GM12892 (cell line): Measurements from ENCODE around the gene AMBP.

Experiments
- POLR2A ChIP-seq: IDR thresholded peaks from 2 replicates; pipeline ENCODE4 v1.6.1; 2011; ENCODE audit warnings: low read depth, low read length, control low read depth
- POLR2AphosphoS5 ChIP-seq: IDR thresholded peaks from 2 replicates; pipeline ENCODE4 v1.6.1; 2011; ENCODE audit warnings: low read depth, low read length, control low read depth
- TAF1 ChIP-seq: IDR thresholded peaks from 2 replicates; pipeline ENCODE4 v1.6.1; 2011; ENCODE audit warnings: low read depth, mild to moderate bottlenecking, control low read depth, low read length, borderline replicate concordance

DNA sequence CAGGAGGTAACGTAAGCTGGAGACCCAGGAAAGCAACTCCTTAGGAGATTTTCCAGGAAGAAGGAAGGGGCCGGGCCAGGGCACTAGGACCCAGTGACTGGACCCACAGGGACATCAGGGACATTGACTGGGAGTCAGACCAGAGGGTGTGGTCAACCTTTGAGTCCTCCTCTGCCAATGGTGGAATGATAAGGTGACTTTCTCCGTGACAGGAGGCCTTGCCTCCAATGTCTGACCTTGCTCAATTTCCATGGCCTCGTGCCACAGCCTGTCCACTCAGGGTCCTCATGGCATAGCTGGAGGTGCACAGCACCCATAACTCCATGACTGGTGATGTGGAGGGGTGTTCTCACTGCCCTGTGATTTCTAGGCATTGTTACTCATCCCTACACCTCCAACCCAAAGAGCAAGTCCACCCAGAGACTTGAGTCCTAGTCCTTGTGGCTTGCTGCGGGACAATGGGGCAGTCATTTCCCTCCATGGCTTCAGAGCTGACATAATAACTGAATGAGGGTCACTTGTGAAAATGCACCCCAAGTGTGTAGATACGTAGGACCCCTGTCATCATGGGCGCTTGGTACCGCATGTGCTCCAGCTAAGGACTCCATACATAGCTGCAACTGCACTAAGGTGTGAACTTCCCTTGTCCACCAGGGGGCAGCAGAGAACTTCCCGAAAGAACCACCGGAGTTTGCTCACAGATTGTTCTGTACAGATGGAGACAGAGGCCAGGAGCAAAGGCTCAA lies 4.1 kb upstream of the AMBP start:
- TF ChIP-seq POLR2AphosphoS5 (no peak), POLR2A (no peak), TAF1 (no peak)
